IPS-15b (cell line): ENCODE results near the gene TTLL11.

Experiments used
- H3K27me3 ChIP-seq: one replicate; pipeline ENCODE4 v1.6.1; 2013; ENCODE audit warnings: low read length; ENCODE audit not compliant: control insufficient read depth, insufficient read depth
- H3K36me3 ChIP-seq: one replicate; pipeline ENCODE4 v1.6.1; 2013; ENCODE audit warnings: low read length; ENCODE audit not compliant: control insufficient read depth, insufficient read depth
- H3K4me1 ChIP-seq: one replicate; pipeline ENCODE4 v1.6.1; 2013; ENCODE audit warnings: mild to moderate bottlenecking, low read length; ENCODE audit not compliant: control insufficient read depth, insufficient read depth
- H3K4me3 ChIP-seq: one replicate; pipeline ENCODE4 v1.5.1; 2013; ENCODE audit warnings: low read depth, low read length
- H3K9ac ChIP-seq: one replicate; pipeline ENCODE4 v1.6.1; 2013; ENCODE audit warnings: low read depth, mild to moderate bottlenecking, low read length
- H3K9me3 ChIP-seq: one replicate; pipeline ENCODE4 v1.6.1; 2013; ENCODE audit warnings: mild to moderate bottlenecking, low read length; ENCODE audit not compliant: control insufficient read depth, insufficient read depth

The TTLL11 gene

DNA sequence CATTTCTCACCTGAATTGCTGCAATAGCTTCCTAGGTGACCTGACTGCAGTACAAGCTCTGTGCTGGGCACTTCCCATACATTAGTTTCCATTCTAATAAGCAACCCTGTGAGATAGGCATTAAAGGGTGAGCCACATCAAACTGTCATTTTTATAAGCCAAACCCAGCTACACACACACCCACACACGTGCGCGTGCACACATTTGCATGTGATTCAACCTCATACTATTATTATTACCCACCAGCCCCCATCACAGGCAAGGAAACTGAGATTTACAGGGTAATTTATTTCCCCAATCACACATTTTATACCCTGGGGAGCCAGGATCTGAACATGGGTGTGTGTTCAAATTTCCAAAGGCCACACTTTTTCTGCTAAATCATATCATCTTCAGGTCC is 93.6 kb downstream of the TTLL11 start:
- Histone ChIP-seq H3K9me3 (no peaks in the 10 kb centered on the region), H3K4me3 (no peak overlapping the region), H3K4me1 (peaks cover 8% of the 10 kb centered on the region), H3K9ac (no peak overlapping the region), H3K36me3 (no peaks in the 10 kb centered on the region), H3K27me3 (peaks cover 13% of the 10 kb centered on the region)

DNA sequence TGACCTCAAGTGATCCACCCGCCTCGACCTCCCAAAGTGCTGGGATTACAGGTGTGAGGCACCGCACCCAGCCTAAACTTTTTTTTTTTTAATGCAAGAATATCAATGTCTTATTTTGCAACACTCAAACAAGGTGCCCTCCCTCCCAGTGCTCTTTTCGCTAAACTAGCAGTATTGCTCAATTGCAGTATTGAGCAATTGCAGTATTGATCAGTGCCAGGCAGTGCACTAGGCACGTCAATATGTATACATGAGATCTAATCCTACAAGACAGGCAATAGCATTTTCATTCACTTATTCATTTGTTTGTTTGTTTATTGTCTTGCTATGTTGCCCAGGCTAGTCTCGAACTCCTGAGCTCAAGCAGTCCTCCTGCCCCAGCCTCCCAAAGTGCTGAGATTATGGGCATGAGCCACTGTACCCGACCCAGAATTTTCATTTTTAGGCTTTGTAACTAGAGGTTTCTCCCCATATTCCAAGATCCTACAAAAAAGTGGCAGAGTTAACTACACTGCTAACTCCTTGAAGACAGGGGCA is 94.5 kb downstream of the TTLL11 start:
- H3K27me3 ChIP-seq = peaks cover 13% of the 10 kb centered on the region
- H3K36me3 ChIP-seq = no peaks in the 10 kb centered on the region
- no peak overlapping the region for H3K4me3 ChIP-seq
- peaks cover 8% of the 10 kb centered on the region for H3K4me1 ChIP-seq
- no peak overlapping the region for H3K9ac ChIP-seq
- no peaks in the 10 kb centered on the region for H3K9me3 ChIP-seq

DNA sequence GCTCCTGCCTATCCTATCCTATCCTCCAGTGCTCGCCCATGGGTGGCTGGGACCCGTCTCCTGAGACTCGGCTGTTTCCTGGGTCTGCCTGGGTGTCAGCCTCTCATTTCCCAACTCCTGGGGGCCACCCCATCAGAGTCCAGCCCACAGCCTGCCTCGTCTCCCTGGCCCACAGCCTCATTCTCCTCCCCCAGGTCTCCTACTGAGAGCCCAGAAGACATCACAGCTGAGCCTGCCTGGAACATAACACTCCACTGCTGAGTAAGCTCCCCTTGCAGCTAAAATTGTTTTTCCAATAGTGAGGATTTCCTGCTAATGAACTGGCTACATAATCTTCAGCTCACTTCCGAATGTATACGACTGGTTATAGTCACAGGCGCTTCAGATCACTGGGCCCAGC is 95.3 kb downstream of the TTLL11 start:
- Histone ChIP-seq H3K4me3 (no peak overlapping the region), H3K27me3 (peaks cover 13% of the 10 kb centered on the region), H3K4me1 (peaks cover 8% of the 10 kb centered on the region), H3K9ac (no peak overlapping the region), H3K36me3 (no peaks in the 10 kb centered on the region), H3K9me3 (no peaks in the 10 kb centered on the region)

DNA sequence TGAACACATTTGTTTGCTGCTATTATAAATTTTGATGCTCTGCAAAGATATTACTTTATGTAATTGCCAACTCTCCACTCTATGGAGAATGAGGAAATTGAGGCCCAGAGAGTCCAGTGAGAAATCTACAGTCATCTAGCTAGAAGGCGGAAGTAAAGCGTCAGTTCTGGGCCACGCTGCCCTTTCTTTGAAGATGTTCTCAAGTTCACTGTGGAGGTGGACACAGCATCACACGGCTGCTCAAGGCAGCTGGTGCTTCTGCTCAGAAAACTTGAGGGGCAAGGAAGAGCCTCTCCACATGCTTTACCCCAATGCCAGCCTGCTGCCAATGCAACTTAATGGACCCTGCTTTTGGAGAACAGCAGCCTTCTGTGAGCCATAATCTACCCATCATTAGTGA is 96.3 kb downstream of the TTLL11 start:
- Histone ChIP-seq H3K9me3 (no peaks in the 10 kb centered on the region), H3K4me3 (no peak overlapping the region), H3K27me3 (peaks cover 15% of the 10 kb centered on the region)

DNA sequence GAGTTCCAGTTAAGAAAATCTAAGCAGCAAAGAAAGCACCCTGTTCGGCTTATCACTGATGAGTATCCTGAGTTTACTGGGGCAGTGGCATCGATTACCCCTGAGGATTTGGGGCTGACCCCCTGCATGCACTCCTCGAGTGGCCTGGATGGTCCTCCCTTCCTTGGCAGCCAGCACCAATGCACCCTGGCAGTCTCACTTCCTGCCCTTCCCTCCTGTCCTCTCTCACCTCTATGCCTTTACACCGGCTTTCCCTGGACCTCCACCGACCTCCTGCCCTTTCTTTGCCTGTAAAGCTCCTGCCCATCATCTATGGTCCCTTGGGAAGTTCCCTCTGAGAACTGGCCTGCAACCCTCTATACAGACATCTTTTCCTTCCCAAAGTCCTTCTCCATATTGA is 97.1 kb downstream of the TTLL11 start:
- peaks cover 13% of the 10 kb centered on the region for H3K27me3 ChIP-seq
- H3K4me1 ChIP-seq = no peaks in the 10 kb centered on the region
- no peak overlapping the region for H3K9ac ChIP-seq
- no peak overlapping the region for H3K4me3 ChIP-seq
- no peaks in the 10 kb centered on the region for H3K9me3 ChIP-seq
- no peaks in the 10 kb centered on the region for H3K36me3 ChIP-seq

More for the DNA sequence above, 96.3 kb downstream of the TTLL11 start:
- H3K36me3 ChIP-seq = no peaks in the 10 kb centered on the region
- H3K9ac ChIP-seq = no peak overlapping the region
- H3K4me1 ChIP-seq = peaks cover 3% of the 10 kb centered on the region

DNA sequence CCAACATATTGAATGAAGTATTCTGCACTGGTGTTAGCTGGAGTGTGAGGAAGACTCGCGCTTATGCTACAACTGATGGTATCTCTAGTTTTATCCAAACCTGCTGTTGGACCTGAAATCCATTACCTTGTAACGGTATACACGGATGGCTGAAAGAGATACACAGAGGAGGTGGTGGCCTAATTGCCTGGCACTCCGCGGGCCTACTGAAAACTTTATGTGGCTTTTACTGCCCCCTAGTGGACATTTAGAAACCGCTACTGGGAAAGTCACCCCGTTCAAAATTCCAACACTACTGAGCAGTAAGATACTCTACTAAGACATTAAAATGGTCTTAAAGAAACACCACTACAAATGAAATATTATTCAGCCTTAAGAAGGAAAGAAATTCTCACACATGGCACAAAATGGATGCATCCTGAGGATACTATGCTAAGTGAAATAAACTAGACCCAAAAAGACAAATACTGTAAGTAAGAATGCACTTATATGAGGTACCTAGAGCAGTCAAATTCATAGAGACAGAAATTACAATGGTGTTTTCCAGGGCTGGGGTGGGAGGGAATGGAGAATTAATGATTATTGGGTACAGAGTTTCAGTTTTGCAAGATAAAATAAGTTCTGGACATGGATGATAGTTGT is 100.4 kb downstream of the TTLL11 start:
- Histone ChIP-seq H3K27me3 (peaks cover 3% of the 10 kb centered on the region), H3K9ac (no peak overlapping the region), H3K4me3 (no peak overlapping the region), H3K9me3 (no peaks in the 10 kb centered on the region), H3K36me3 (no peaks in the 10 kb centered on the region), H3K4me1 (no peaks in the 10 kb centered on the region)

DNA sequence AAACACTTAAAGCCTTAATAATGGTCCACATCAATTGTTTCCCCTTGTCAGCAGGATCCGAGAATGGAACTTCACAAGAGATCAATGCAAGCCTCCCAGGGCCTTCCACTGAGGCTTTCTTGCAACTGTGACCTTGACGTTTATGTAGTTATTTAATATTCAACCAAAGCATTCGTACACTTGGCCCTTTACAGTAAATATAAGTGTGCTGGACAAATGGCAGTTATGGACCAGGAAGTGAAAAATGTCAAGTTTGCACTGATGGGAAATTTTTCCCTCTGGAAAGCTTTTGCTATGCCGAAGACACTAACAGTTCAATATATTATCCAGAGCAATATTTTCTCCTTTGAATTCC is 101.8 kb downstream of the TTLL11 start:
- H3K4me1 ChIP-seq = no peaks in the 10 kb centered on the region
- H3K36me3 ChIP-seq = no peaks in the 10 kb centered on the region
- no peaks in the 10 kb centered on the region for H3K9me3 ChIP-seq
- H3K9ac ChIP-seq = no peak overlapping the region
- H3K4me3 ChIP-seq = no peak overlapping the region
- peaks cover 3% of the 10 kb centered on the region for H3K27me3 ChIP-seq

DNA sequence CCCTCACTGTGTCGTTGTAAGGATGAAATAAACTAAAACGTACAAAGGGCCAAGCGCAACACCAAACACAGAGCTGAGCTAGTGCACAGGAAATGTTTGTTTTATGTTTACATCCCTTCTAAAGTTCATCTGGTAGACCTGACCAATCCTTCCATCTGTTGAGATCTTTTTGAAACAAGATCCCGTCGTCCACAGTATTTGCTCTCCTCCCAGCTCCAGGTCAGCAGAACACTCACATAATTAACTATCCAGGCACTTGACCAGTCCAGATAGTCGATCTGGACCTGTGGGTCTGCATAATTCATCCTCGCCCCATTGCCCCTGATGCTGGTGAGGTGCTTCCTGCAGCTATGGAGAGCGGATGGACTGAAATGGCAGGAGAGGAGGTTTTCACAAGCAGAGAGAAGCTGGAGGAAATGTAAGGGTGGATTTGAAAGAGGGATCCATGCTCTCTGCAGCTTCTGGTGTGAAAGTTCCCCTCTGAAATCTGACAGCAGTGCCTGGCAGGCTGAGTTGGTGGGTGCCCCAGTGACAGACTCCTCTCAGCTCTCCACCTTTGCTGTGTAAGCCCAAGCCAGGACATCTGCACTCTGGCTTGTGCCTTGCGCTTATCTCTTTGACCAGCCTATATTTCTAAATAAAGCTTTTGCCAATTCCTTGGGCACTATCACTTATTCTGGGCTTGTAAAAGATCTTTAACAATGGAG is 102.4 kb downstream of the TTLL11 start:
- Histone ChIP-seq H3K27me3 (peaks cover 3% of the 10 kb centered on the region), H3K4me1 (no peaks in the 10 kb centered on the region), H3K4me3 (no peak overlapping the region), H3K9me3 (no peaks in the 10 kb centered on the region), H3K36me3 (no peaks in the 10 kb centered on the region), H3K9ac (no peak overlapping the region)

DNA sequence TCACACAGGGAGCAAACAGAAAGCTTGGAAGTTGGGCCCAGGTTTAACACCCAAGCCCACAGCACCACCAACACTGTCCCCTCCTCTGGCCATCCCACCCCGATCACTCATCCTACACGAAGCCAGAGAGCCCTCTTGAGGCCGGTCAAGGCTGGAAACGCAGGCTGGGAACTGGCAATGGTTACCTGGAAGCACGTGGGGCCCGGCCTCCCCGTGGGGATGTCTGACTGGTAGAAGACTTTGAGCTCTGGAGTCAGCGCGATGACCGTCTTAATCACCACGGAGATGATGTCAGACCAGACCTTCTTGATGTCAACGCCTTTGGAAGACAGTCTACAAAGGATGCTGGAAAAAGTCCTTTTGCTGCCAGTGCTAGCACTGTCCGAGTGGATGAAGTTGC is 104.1 kb downstream of the TTLL11 start:
- H3K9ac ChIP-seq = no peak overlapping the region
- H3K4me3 ChIP-seq = no peak overlapping the region
- no peaks in the 10 kb centered on the region for H3K36me3 ChIP-seq
- no peaks in the 10 kb centered on the region for H3K9me3 ChIP-seq
- H3K27me3 ChIP-seq = peaks cover 3% of the 10 kb centered on the region
- H3K4me1 ChIP-seq = no peaks in the 10 kb centered on the region

DNA sequence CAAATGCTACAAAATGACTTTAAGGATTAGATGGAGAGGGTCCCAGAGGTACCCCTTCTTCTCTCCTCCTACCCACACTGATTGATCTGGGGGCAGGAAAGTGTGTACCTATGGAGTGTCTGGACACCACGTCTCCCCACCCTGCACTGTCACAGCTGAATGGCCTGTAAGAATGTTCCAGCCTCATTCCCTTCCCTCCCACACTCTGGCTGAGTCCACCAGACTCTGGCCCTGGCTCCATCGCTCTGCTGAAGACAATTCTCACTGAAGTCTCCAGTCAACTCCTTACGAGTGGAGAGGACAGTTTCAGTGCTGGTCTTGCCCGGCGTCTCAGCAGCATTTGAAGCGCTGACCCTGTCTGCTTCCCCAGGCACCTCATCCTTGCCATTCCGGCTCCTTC is 105.8 kb downstream of the TTLL11 start:
- H3K36me3 ChIP-seq = no peaks in the 10 kb centered on the region
- no peaks in the 10 kb centered on the region for H3K9me3 ChIP-seq
- no peak overlapping the region for H3K9ac ChIP-seq
- no peaks in the 10 kb centered on the region for H3K4me1 ChIP-seq
- H3K4me3 ChIP-seq = no peak overlapping the region
- H3K27me3 ChIP-seq = peaks cover 3% of the 10 kb centered on the region

DNA sequence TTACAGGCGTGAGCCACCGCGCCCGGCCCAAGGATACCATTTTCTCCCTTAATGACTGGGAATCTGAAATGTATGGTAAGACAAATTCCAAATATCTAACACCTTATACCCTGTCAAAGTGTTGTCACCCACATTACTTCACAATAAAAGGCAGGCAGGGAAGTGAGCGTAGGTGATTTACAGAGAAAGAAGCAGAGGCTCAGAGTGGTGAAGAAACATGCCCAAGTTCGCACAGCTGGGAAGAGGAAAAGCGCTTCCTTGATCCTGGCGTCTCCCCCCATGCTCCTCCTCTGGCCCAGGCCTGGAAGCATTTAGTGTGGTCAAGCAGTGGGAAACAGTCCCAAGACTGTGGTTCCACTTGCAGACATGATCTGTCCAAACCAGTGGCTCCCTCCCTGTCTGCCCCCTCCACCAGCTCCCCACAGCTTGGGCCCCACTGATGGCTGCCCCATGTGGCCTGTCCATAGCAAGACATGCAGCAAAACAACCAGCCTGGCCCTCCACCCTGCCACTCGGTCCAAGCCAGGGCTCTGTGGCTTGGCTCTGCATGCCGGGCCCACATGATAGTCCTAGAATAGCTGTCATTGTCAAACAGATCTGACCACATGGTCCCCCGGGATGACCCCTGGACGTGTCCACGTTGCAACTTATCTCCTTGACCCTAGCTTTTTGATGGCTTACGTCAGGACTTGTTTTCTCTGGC is 107.2 kb downstream of the TTLL11 start:
- Histone ChIP-seq H3K9me3 (no peaks in the 10 kb centered on the region), H3K36me3 (no peaks in the 10 kb centered on the region), H3K4me1 (no peaks in the 10 kb centered on the region), H3K27me3 (no peaks in the 10 kb centered on the region), H3K9ac (no peak overlapping the region), H3K4me3 (no peak overlapping the region)
